Activated CD8-positive, alpha-beta memory T cell treated with anti-CD3 and anti-CD28 coated beads, Interleukin-2, amount 50 U/mL, for 4 hours (primary cell): ENCODE results near the gene TMEM121B.
"Not testable (repeated sequence)": the region's sequence is repeated elsewhere in the genome, so short reads cannot be mapped to it uniquely, and the experiment has no call there.

Experiments used
- DNase-seq: peaks from one replicate; pipeline ENCODE4 v3.0.0-alpha.2; 2020

Gene TMEM121B

DNA sequence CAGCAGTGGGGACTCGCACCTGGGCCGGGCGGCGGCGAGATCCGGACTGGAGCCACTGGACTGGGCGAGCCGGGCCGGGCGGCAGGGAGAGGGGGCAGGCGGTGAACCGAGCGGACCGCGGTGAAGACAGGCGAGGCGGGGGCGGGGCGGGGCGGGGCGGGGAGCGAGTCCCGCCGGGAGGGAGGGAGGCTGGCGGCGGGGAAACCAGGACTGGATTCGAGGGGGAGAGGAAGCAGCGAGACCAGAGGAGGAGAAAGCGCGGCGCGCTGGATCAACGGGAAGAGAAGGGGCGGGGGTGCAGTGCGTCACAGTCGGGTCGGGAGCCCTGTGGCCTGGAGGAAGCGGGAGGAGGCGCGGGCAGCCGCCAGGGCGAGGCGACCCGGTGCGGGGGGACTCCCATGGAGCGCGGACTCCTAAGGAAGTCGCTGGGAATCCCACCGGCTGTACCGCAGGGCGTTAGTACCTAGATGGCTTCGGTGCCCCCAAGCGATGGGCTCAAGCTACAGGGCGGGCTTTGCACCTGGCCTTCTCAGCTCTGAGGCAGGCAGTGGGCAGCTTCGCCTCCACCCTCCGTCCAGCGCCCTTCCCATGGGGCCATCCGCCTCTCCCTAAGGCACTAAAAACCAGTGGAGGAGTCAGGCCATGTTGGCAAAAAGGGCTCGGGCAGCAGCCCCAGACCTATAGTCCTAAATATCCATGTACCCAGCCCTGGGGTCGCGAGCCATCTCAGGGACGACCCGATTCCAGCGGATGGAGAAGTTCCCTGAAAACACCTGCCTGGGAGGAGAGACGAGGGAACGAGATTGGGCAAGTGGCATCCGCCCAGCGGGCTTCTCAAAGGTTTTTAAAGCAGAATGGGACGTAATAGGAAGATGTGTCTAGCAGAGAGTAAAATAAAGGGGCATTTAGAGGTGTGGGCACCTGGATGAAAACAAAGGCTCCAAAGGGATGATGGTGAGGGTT lies at the start of gene TMEM121B:
TMEM121B (minus strand) TSS at position 128 of the 963 bp plus-strand sequence. CDS start 233 bp downstream, outside the sequence.
- DNase-seq = no peak

DNA sequence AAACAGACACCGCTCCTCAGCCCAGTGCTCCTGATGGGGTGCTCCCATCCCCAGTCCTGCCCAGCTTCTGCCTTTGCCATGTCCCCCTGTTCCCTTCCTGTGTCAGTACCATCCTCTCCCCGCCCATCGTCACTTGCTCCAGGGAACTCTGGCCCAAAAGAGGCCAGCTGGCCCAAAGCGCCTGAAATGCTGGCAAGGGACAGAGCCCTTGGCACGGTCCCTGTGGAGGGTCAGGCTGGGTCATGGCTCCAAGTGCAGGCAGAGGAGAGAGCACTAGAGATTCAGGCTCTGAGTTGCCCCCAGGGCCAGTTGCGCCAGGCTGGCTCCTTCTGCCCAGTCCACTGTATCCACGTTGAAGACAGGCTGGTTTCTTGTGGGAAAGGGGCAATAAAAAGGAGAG lies 46.3 kb upstream of the TMEM121B start:
- no peak for DNase-seq

DNA sequence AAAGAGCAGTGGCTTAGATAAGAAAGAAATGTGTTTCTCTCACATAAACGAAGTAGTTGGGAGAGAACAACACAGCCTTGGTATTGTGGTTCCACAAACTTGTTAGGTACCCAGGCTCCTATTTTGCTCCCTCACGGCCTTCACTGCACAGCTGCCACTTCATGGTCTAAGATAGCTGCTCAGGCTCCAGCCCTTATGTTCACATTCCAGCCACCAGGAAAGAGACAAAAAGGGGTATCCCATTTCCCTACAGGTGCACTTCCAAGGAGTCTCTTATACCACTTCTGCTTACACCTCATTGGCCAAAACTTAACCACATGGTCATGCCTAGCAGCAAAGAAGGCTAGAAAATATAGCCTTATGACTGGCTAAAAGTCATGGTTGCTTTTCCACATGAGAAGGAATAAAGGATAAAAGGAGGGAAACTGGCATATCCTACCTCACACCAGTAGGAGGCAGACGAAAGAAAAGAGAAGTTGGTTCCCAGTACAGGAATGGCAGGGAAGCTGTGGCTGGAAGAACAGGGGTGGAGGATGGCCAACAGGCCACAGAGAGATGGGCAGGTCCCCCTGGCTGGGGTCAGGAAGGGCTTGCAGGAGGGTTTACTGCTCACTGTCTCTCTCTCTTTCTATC lies 43.3 kb upstream of the TMEM121B start:
- no peak for DNase-seq

DNA sequence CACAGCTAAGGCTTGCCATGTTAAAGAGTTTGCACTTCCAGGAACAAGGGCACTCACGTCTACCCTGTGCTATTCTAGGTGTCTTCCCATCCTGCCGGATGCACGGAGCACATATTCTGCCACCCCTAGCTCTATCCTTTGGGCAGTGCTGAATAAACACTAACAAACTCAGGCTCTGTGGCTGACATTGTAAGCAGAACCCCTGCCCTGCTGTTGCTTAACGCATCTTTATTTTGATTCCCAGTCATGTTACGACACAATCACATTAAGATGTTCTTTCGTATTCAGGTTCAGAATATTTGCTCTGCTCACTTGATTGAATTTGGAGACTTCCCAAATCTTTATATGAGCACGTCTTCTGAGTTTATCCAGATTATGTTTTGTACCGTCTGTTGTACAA lies 41.6 kb upstream of the TMEM121B start:
- DNase-seq = no peak

DNA sequence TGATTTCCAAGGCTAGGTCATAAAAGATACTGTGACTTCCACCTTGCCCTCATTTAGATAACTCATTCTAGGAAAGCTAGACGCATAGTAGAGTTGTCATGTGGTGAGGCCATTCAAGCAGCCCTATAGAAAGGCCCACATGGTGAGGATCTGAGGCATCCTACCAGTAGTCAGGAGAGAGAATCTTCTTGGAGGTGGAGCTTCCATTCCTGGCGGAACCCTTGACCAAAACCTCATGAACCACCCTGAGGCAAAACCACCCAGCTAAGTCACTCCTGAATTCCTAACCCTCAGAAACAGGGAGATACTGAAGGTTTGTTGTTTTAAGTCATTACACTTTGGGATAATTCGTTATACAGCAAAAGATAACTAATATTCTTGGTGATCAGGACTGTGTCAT lies 40.8 kb upstream of the TMEM121B start:
- no peak for DNase-seq

DNA sequence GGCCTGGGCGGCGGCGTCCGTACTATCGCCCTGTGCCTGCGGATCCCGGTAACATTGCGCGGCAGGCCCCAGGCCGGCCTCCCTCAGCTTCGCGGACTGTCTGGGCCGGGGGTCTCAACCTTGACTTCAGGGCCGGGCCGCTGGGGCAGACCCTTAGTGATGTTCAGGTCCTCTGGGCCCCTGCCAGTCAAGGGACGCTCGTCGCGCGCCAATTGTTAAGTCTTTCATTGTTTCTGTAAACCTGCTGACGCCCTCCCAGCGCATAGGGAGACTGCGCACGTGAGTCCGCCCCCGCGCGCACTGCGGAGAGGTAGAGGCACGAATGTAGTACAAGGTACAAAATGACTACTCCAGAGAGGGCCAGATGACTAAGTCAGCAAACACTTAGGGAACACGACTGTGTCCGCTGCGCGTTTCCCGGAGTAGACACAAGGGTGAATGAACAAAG lies 38.4 kb upstream of the TMEM121B start:
- DNase-seq = peak; percentile 65

DNA sequence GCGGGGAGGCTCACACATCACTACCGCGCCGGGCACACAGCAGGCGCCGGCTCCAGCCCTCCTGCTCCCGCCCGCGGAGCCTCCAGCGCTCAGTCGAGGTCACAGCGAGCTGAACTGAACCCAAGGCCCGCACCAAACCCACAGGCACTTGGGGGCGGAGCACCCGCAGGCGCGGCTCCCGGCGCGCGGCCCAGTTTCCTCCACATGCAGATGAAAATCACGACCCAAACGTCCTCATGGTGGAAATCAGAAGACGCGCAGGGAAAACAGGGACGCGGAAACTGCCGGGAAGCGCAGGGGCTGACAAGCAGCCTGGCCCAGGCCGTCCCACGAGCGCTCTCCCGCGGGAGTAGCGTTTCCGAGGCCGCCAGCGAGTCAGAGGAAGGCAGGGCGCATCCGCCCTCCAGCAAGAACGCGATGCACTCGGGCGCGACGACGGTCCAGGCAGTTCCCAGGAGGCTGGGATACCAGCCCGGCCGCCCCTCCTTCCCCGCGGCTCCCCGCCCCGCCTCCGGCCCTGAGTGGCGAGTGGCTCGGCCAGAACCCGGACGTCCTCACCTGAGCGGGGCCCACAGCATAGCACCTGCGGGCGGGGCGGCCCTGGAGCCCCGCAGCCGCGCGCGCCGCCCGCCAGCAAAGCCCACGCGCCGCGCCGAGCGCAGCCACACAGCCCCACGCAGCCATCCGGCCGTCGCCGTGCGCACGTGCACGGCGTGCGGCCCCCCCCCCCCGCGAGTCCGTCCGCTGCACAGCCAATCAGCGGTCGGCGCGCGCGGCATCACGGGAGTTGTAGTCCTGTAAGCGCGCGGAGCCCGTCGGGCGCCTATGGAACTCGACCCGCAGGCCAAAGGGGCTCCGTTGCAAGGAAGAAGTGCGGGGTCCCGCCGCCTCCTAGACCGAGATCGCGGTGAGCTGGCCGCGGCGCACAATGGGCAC lies 37.7 kb upstream of the TMEM121B start, which contains the start of gene HDHD5:
HDHD5 (minus strand) TSS at position 710 of the 936 bp plus-strand sequence; CDS start at position 684, 26 bp downstream.
- peak; percentile 92 for DNase-seq

DNA sequence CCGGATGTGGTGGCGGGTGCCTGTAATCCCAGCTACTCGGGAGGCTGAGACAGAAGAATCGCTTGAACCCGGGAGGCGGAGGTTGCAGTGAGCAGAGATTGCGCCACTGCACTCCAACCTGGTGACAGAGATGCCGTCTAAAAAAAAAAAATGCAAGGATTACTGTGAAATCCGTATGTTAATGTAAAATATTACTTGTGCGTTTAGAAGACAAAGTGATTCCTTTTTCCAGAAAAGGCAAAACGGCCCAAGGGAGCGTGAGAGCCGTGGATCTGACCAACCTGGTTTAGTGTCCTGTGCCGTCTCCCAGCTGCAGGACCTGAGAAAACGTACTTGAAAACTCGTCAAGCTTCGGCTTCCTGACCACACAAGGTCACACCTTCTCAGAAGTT lies 37.0 kb upstream of the TMEM121B start:
- DNase-seq = no peak

DNA sequence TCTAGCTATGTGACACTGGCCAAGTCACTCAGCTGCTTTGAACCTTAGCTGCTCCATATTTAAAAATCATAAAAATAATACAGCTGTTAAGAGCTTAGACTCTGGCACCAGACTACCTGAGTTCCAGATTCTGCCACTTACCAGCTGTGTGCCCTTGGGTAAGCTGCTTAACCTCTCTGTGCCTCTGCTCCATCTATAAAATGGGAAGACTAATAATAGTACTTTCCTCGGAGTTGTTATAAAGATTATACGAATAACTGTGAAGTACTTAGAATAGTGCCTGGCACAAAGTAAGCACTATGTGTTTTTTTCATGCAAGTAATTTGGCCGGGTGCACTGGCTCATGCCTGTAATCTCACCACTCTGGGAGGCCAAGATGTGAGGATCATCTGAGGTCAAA lies 36.6 kb upstream of the TMEM121B start:
- DNase-seq = no peak

DNA sequence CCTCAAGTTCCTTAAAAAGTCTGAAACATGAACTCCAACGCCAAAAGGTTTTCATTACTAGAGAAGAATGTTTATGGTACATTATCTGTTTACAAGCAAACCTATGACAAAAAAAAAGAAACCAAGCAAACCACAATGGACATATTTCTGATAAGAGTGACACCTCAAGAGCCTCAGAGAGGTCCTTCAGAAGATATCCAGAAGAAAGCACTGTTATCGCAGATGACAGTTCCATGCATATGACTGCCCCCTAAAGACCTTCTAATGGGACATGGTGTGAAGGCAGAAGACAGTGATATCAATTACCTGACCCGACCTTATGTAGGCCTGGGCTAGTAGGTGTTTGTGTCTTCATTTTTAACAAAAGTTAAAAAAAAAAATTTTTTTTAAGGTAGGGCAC lies 34.8 kb upstream of the TMEM121B start:
- DNase-seq = no peak

DNA sequence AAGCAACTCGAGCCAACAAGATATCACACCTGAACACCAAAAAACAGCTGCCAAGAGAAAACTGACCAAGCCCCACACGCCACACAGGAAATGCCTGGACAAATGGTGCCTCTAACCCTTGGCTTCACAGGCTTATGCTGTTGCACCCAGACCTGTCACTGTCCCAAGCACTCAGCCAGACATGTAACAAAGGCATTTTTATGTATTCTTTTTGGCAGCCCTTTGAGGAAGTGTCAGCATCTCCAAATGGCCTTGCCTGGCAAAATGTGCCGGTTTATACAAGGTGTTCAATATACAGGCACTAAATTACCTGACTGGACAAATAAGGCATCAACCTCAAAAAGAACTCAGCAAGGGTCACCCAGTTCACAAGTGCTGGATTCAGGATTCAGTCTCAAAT lies 31.8 kb upstream of the TMEM121B start:
- DNase-seq = no peak

DNA sequence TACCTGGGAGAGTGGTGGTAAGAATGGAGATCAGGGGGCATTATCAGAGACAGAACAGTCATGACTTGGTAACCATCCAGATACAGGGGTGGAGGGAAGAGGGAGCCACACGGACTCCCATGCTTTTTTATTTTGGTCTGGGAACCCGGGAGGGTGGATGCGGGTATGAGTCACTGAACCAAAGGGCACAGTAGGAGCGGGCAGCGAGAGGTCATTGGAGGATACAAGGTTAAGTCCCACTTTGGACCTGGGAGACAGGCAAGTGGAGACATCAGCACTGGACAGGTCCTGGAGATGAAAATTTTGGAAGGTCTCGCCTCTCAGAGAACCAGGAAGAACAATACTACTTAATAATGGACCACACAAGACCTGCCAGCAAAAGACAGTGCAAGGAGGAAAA lies 31.2 kb upstream of the TMEM121B start:
- DNase-seq = no peak

DNA sequence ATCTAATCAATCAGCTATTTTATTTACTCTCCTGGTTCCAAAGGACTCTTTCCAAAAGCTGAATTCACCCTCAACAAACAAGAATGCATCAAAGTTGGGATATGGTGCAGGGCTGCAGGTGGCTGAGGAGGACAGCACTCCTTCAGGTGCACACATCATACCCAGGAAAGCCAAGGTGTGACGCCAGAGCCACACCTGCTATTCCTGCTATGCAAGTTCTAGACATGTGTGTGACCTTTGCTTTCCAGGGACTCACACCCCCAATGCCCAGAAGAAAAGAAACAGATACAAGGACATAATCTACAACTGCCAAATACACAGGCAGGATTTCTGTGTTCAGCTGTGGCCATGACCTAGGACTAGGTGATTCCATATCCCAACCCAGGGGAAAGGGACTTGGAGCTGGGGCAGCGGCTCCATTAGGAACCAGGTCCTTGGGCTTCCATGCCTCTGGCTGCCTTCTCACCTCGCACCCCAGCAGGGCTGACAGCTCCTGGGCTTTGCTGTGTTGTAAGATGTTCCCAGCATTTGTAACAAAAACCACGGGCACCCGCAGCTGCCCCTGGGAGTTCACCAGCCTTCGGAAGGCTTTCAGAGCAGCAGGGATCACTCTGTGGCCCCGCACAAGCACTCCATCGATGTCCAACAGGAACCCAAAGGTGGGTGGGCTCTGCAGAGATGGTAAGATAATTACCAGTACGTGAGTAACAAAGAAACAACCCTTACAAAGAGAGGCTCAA lies 28.1 kb upstream of the TMEM121B start:
- DNase-seq = no peak

DNA sequence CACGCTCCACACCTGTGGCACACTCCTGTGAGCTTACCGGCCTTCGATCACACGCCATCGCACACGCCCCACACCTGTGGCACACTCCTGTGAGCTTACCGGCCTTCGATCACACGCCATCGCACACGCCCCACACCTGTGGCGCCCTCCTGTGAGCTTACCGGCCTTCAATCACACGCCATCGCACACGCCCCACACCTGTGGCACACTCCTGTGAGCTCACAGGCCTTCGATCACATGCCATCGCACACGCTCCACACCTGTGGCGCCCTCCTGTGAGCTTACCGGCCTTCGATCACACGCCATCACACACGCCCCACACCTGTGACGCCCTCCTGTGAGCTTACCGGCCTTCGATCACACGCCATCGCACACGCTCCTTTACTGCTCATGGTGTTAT lies 26.3 kb upstream of the TMEM121B start:
- DNase-seq = not testable (repeated sequence)

DNA sequence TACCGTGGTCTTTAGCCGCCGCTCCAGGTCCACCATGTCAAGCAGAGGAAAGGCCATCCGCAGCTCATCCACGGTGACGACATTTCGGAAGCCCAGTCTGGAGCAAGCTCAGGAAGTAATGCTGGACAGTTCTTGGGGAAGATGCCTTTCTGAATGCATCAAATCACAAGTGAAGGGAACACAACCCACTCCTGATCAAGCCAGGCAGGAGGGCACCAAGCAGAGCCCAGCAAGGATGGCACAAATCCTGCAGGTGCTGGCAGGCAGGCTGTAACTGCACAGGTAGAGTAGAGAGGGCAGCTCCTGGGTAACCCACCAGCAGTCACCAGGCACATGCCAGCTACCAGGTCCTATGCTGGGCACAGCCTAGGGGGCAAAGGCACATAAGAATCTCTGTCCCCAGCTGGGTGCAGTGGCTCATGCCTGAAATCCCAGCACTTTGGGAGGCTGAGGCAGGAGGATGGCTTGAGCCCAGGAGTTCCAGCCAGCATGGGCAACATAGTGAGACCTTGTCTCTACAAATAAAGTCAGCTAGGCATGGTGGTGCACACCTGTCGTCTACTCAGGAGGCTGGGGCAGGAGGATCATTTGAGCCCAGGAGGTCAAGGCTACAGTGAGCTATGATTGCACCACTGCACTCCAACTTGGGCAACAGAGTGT lies 24.0 kb upstream of the TMEM121B start:
- no peak for DNase-seq

DNA sequence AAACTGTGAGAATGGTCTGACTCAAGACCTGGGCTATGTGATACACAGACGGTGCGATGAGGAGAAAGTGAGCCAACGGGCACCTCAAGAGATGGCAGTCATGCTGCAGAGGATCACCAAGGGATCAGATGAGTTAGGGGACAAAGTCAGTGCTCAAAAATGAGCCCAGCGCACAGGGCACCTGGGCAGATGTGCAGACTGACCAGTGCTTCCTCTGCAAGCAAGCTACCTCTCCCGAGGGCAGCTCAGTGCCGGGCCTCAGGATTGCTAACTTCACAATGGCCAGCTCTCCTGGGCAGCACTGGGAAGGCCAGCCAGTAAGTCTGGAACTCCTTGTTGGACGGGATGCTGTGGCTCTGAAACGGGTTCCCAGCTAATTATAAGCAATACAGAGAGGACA lies 22.7 kb upstream of the TMEM121B start:
- DNase-seq = no peak

DNA sequence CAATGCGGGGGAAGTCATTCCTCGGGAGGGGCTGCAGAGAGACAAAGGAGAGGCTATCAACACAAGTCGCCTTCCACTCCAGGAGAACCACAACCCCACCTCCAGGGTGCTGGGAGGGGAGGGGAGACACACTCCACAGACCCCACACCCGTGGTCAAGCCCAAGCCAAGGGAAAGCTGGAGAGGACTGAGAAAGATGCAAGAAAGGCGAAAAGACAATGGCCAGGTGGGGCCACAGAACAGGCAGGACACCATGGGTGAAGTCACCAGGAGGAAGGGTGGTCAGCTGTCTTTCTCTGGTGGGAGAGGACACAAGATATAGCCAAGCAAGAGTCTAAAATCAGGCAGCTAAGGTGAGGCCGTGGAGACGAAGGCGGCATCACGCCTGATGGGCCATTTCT lies 21.9 kb upstream of the TMEM121B start:
- no peak for DNase-seq

DNA sequence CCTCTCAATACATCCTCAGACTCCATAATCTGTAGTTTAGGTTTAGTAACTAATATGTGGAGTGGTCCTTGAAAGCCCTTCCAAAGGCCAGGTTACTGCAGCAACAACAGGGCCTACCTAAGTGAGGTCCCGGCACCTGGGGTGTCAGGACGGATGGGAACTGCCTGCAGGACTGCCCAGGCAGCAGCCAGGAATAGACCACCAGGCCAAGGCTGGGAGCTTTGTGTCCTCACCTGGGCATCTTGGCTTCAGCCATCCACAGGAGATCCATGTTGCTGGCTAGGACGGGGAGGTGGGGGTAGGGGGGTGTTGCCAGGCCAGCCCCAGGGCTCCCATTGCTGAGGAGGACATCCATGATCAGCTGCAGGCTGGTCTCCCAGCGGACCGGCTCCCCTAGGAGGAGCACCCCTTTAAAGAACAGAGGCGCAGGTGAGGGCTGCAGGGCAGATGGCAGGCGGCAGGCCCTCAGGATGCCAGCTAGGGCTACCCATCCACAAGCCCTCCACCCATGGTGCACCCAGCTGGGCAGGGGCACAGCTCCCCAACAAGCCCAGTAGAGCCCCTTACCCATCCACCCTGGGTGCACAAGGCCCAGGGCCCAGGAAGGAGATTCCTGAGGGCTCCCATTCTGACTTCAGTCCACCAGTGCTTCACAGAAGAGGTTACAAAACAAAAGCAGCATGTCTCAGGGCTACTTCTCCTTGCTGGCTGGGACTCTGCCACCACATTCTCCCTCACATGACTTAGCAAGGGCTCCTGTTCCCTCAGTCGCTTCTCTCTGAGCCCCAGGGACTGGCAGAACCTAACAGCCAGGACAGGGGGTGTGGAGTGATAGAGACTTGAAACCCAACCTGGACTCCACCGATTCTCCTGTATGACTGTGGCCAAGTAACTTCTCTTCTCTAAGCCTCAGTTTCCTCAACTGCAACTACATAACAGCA lies 19.9 kb upstream of the TMEM121B start:
- DNase-seq = no peak

DNA sequence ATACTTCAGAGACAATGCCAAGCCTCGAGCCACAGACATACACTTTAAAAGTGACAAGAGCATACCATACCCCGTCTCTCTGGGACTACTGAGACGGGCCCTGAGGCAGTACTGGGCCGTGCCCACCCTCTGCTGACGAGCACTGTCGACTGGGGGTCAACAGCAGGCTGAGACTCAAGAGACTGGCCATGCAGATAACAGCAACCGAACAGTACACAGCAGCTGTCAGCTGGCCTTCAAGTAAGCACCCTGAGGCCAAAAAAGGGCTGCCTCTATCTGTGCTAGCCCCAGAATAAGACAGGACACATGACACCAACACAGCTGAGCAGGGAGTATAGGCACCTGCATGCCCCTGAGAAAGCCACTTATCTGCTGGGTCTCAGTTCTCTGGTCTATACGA lies 18.9 kb upstream of the TMEM121B start:
- DNase-seq = no peak

DNA sequence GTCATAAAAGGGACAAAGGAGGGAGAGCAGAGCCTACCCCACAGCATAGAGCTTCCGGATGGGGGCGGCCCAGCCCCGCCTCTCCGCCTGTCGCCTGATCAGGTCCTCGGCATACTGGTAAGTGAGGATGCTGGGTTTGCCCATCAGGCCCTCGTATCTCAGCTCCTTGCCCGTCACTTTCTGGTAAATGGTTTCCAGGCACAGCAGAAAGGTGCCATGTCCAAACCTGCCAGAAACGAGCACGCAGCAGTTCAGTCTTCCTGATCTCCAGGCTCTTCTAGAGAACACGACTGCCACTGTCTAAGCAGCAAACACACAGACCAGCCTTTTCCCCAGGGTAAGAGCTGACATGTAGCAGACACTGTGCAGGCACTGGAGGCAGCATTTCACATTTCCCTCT lies 17.4 kb upstream of the TMEM121B start:
- DNase-seq = no peak
